ENCODE data around the gene PEX14. TPM values are rescaled to one million over a fixed set of nuclear protein-coding genes. Genes with fewer than 3 reads are reported as not detected.
A peak's percentile ranks its signal among the peaks of the same experiment; 100 is the strongest.

Gene PEX14
- total and polyA plus RNA-seq, 9 of the 15 experiments (the other 6 are each of a cell fraction or from before 2014, with no cell fraction given), result 2.6 to 45.7 (median 22.7) TPM

GRCh38 chr1:10507111-10507879, 32.5 kb downstream of the PEX14 start (continued):
- TF ChIP-seq VEZF1 (CRISPR knock-in tag; IDR thresholded peaks at IDR 0.05), result no peak
- TF ChIP-seq KLF16 (IDR thresholded peaks at IDR 0.05), result peak; percentile 57; the same call in 1 of the 2 replicates
- no peak for TF ChIP-seq CBX8 (IDR thresholded peaks at IDR 0.05; ENCODE audit: borderline replicate concordance, extremely low read depth, low read depth, low read length, poor library complexity, severe bottlenecking)
- TF ChIP-seq ARID2 (IDR thresholded peaks at IDR 0.05), result no peak
- no peak for TF ChIP-seq KLF6 (CRISPR knock-in tag; IDR thresholded peaks at IDR 0.05; ENCODE audit: borderline replicate concordance)
- TF ChIP-seq FOXA1 (IDR thresholded peaks at IDR 0.05; ENCODE audit: borderline replicate concordance), result no peak
- peak; percentile 83 for TF ChIP-seq DEAF1 (CRISPR knock-in tag; IDR thresholded peaks at IDR 0.05)
- TF ChIP-seq CEBPG (CRISPR knock-in tag; IDR thresholded peaks at IDR 0.05), result peak; percentile 84
- peak; percentile 87 to 96 for TF ChIP-seq CEBPG (tag; conservative IDR thresholded peaks at IDR 0.05 in 1 of 2, IDR thresholded peaks at IDR 0.05 in 1 of 2)
- TF ChIP-seq RFX1 (IDR thresholded peaks at IDR 0.05), result no peak
- TF ChIP-seq SOX6 (IDR thresholded peaks at IDR 0.05), result no peak
- peak; percentile 39; the same call in 1 of the 2 replicates for TF ChIP-seq PKNOX1 (IDR thresholded peaks at IDR 0.05)
- TF ChIP-seq THRB (CRISPR knock-in tag; conservative IDR thresholded peaks at IDR 0.05), result no peak
- no peak for TF ChIP-seq RBBP5 (IDR thresholded peaks at IDR 0.05; ENCODE audit: borderline replicate concordance, insufficient read depth, low read length, poor library complexity, severe bottlenecking)
- TF ChIP-seq MEIS2 (IDR thresholded peaks at IDR 0.05; ENCODE audit: partially characterized antibody), result peak; percentile 10
- no peak for TF ChIP-seq HES1 (IDR thresholded peaks at IDR 0.05; ENCODE audit: low read depth)
- TF ChIP-seq ZNF12 (CRISPR knock-in tag; IDR thresholded peaks at IDR 0.05), result no peak
- TF ChIP-seq POLR2AphosphoS5 (IDR thresholded peaks at IDR 0.05; ENCODE audit: control insufficient read depth, insufficient read depth, low read depth, low read length), result no peak
- no peak for TF ChIP-seq SREBF2 (CRISPR knock-in tag; IDR thresholded peaks at IDR 0.05)
